Hematopoietic multipotent progenitor cell treated with erythropoietin and hydrocortisone succinate and interleukin-3 and kit ligand, for 17 days (in vitro differentiated cells): ENCODE data around the gene SLITRK2.

ENCODE experiments used
- DNase-seq: peaks from one replicate; pipeline ENCODE4 v3.0.0-alpha.2; 2015; ENCODE audit warnings: low spot score

The SLITRK2 gene, protein sequence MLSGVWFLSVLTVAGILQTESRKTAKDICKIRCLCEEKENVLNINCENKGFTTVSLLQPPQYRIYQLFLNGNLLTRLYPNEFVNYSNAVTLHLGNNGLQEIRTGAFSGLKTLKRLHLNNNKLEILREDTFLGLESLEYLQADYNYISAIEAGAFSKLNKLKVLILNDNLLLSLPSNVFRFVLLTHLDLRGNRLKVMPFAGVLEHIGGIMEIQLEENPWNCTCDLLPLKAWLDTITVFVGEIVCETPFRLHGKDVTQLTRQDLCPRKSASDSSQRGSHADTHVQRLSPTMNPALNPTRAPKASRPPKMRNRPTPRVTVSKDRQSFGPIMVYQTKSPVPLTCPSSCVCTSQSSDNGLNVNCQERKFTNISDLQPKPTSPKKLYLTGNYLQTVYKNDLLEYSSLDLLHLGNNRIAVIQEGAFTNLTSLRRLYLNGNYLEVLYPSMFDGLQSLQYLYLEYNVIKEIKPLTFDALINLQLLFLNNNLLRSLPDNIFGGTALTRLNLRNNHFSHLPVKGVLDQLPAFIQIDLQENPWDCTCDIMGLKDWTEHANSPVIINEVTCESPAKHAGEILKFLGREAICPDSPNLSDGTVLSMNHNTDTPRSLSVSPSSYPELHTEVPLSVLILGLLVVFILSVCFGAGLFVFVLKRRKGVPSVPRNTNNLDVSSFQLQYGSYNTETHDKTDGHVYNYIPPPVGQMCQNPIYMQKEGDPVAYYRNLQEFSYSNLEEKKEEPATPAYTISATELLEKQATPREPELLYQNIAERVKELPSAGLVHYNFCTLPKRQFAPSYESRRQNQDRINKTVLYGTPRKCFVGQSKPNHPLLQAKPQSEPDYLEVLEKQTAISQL

DNA sequence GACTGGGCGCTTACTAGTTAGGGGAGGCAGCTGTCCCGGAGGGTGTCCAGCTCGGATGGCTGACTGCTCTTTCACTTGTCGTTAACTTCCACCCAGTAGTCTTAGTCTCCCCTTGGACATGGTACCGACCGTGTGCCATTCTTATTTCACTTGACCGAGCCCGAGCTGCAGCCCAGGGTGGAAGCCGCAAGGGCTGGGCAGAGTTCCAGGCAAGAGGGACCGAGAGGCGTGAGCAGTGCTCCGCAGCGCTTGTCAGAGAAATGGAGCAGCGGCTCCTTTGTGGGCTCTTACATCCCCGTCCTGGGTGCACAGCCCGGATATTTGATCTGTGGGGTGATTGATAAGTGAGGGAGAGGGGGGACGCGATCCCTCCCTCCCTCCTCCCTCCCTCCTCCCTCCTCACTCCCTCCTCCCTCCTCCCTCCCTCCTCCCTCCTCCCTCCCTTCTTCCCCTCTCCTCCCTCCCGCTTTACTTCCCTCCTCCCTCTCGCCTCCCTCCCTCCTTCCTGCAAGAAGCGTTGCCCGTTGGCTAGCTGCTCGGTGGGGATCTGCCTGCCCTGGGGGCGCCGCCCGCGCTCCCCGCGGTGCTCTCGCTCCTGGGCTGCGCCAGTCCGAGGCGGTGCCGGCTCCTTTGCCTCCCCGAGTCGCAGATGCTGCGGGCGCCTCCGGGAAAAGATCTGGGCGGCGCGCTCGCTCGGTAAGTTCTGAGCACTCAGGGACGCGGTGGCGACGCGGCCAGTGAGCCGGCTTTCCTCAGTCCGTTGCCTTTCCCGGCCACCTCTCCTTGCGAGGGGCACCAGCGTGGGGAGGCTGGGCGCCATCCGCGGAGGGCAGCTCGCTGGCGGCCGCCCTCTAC is at the start of gene SLITRK2:
Gene SLITRK2 (plus strand): TSS at position 499 of the 855 bp plus-strand sequence. CDS start 4,597 bp downstream, outside the sequence.
- no peak for DNase-seq

DNA sequence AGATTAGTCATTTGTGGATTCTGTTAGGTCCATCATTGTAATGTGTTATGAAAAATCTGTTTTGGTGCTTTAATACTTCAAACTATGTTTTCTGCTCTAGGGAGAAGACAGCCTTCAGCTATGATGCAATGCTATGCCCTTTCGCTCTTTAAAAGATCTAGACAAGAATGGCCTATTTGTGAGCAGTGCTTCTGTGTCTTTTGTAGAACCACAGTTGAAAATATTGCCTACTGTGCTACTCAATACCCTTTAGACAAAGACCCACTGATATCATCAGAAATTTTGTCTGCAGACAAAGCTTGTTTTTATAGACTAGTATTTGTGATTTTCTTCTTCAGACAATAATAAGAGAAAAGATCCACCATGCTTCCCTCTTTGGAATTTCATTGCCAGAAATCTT is 44.6 kb upstream of the SLITRK2 start:
- DNase-seq = no peak

DNA sequence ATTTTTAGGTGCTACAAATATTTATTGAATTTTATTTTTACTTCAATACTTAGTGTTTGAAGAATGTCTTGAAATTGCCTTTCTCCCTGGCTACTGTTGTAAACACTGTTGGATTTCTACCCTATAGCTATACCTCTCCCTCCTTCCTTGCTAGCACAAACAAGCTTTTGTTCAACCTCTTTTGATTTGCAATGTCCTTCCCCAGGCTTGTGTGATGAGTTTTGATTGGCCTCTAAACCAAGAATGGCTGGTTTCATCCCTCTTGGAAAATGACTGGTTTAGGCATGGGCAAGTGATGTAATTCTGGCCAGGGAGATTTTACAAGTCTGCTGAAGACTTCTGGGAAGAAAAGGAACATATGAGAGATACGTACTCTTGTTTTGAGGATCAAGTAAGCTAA is 25.3 kb upstream of the SLITRK2 start:
- no peak for DNase-seq

DNA sequence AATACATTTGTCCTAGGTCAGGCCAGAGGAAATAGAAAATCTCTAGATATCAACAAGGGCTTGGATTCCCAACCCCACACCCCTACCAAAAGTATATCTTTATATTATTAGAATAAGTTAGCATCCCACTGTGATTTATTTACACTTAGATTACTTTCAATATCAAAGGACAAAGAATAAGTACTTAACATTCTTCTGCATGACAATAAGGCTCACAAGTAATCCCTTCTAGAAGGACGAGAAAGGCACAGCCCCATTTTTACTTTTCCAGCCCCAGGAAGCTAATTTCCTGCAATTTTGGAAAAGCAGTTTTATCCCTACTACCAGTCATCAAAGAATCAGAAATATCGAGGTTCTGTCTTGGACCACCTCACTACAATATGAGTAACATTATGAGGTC is 14.1 kb upstream of the SLITRK2 start:
- DNase-seq = no peak

DNA sequence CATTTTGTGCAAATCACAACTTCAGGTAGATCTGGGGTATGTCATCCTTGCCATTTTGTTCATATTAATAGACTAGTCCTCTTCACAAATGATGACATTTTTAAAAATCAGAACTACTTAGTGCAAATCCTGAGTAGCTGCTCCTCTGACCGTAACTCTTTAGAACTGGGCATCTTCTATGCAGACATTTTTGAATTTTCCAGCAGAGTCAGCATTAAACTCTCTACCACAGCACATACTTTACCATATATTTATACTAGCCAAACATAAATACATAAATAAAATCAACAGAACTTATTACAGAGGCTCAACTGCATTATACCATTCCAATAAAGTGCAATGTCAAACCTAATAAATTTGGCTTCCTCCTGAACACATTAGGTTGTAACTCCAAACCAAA is 4.5 kb upstream of the SLITRK2 start:
- no peak for DNase-seq

DNA sequence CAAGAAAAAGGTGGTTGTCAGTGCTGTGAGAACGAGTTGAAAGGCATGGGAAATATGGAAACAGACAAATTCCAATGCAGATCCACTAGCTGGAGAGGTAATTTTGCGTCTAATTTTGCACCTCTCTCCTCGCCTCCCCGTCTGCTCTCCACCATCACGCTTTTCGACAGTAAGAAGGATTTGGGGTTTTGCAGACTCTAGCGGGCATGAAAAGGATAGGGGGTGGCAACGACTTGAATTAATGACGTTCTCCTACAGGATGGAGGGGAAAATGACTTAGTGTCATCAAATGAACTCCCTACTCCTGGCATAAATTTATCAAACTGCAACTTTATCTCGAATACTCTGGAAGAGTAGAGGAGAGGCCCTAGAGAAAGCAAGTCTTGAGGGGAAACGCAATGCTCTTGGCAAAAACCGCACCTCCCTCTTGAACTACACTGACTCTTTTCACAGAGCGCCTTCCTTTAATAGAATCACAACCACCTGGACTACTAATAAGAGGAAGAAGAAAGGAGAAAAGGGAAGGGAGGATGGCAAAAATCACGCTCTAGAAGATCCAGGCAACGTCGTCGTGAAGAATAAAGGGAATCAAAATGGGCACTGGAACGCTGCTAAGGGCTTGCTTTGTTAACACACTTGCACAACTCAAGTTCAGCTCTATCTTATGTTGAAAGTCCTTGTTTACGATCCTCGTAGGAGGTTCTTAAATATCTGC is 871 bp upstream of the SLITRK2 start:
- DNase-seq = no peak

DNA sequence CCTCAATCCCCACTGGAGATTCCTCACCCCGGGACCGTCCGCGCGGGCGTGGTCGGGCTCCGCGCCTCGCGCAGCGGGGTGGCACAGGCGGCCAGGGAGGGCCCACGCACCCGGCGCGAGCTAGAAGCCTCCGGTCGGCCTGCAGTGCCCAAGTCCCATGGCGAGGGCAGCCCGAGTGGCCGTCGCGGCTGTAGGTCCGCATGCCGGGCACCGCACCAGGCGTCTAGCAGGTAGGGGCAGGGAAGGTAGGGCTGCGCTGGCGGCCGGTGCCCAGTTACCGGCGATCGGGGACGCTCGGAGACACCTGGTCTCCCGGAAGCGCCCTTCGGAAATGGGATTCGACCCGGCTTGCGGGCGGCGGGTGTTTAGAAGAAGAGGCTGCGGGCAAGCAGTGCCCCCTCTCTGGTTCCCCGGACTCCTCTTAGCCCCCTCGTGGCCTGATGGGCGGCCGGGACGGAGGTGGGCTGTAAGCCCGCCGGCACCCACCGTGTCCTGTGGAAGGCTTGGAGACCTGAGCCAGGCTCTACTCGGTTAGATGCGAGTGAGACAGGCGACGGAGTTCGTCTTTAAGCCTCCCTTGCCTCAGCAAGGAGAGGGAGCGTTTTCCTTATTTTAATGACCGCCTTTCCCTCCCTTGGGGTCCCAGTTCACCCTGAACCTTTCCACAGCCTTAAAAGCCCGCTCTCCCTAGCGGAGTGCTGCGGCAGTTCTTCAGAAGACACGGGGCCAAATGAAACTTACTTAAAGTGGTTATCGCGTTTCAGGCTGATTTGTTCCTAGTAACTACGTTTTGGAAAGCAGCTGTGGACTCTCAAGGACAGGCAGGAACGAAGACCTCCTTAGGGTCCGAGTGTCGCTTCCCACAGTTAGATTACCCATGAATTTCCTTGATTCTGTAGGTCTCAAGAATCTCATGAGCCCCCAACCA is 821 bp downstream of the SLITRK2 start:
- DNase-seq = no peak

DNA sequence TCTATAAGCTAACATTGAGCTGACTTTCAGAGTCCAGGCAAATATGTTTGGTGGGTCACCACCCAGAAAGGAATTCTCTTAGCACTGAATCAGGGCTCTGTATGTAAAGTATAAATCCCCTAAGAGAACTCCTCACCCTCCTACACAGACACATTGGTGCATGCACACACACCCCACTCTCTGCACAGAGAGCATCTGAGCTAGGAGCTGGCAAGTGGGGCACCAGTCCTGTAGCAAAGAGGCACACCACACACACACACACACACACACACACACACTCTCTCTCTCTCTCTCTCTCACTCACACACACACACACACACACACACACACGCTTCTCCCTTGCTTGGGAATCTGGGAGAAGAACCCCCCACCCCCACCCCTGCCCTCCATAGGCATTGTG is 3.2 kb downstream of the SLITRK2 start:
- no peak for DNase-seq

DNA sequence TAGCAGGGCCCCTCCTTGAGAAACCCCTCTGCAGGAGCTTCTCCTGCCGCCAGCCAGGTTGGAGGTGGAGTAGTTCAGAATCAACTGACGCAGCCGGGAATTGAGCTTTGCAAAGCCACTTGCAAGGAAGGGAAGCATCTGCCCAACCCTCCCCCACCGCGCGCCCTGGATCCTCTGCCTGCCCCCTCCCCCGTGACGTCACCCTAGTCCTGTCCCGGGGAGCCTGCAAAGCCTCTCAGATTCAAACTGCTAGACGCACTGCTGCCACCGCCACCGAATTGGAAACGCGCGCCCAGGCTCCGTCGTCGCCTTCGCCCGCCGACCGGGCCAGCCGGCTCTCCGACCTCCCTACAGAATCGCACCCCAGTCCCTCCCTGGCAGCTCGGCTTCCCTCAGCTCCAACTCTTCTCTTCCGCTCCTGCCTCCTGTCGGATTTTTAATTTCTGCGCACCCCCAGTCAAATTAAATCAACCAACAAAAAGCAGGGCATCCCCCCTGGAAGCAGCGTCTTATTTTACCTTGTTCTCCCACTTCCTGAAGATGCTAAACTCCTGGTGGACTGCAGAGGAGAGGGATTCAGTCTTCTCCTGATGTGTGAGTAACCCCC is 3.8 kb downstream of the SLITRK2 start:
- no peak for DNase-seq

DNA sequence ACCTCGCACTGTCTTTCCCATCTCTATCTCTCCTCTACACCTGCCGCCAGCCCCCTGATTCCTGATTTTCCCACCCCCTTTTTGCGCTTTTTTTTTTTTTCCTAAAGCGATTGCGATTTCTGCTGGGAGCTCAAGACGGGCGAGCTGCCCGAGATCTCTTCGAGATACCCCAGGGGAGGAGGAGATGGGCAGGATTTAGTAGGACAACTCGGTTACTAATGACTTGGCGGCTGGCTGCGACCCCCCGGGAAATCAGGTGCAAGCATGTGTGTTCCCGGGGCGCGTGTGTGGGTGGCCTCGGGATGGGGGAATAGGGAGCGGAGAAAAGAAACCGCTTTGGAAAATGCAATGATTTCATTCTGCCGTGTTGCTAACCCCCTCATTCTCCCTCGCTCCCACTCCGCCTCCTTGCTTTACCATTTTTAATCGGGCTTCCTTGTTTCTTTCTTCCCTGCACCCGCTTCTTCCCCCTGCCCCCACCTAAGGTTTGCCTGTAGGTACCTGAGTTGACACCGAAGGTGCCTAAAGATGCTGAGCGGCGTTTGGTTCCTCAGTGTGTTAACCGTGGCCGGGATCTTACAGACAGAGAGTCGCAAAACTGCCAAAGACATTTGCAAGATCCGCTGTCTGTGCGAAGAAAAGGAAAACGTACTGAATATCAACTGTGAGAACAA is 4.4 kb downstream of the SLITRK2 start:
- DNase-seq = no peak

DNA sequence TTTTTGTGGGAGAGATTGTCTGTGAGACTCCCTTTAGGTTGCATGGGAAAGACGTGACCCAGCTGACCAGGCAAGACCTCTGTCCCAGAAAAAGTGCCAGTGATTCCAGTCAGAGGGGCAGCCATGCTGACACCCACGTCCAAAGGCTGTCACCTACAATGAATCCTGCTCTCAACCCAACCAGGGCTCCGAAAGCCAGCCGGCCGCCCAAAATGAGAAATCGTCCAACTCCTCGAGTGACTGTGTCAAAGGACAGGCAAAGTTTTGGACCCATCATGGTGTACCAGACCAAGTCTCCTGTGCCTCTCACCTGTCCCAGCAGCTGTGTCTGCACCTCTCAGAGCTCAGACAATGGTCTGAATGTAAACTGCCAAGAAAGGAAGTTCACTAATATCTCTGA is 5.5 kb downstream of the SLITRK2 start:
- no peak for DNase-seq

DNA sequence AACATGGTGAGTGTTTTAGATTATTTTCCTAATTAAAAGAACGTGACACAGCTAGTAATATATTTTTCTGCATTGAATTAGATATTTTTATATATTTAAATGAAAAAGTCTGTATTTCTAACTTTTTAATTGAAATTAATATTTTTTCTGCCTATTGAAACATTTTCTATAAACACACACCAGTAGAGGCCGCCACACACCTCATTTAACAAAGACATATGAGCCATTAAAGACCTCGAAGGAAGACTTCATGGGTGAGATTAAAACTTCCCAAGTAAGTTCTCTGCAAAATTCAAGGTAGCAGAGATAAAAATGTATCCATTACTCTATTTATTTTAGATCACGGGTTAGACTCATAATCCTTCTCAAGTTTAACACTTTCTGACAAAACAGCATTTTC is 8.3 kb downstream of the SLITRK2 start:
- no peak for DNase-seq

DNA sequence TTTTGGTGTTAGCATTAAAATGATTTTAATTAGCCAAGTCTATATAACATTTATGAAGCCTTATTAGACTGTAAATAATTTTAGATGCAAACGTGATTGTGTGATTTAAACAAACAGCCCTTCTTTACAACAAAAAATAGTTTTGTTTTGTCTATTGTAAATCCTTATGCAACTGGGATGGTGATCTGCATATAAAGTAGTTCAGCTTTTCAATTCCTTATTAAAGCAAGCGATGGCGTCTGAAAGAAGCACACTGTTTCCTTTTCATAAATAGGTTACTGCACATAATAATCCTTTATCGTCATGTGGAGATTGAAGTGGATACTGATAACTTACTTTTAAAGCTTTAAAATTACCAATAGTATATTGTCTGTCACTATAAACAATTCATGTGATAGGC is 8.8 kb downstream of the SLITRK2 start:
- no peak for DNase-seq

DNA sequence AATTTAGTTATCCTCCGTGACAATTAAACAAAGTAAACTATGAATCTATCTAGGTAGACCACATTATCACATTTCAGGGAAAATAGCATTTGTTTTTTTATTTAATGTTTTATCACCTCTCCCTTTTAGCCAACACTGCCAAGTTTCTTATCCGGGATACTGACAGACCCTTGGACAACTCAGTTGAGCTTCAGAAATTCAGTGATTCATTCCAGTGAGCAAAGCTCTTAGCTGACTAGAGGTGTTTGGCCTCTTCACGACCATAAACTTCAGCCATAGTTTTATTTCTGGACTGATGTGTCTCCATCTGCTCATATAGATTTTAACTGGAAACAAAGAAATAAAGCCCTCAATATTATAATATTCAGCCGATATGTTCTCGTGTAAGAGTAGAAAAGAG is 15.2 kb downstream of the SLITRK2 start:
- DNase-seq = no peak

DNA sequence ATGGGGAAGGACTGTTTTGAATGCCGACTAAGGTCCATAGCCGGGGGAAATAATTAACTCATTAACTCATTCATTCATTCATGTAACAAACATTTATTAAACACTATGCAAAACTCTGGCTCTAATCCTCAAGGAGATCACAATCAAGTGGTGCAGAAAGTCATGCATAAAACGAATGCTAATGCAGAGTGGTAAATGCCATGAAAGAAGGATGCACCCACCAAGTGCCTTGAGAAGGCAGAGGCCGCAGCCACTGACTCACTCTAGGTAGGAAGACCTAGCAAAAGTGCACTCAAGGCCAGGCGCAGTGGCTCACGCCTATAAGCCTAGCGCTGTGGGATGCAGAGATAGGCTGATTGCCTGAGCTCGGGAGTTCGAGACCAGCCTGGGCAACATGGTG is 22.9 kb downstream of the SLITRK2 start:
- no peak for DNase-seq

DNA sequence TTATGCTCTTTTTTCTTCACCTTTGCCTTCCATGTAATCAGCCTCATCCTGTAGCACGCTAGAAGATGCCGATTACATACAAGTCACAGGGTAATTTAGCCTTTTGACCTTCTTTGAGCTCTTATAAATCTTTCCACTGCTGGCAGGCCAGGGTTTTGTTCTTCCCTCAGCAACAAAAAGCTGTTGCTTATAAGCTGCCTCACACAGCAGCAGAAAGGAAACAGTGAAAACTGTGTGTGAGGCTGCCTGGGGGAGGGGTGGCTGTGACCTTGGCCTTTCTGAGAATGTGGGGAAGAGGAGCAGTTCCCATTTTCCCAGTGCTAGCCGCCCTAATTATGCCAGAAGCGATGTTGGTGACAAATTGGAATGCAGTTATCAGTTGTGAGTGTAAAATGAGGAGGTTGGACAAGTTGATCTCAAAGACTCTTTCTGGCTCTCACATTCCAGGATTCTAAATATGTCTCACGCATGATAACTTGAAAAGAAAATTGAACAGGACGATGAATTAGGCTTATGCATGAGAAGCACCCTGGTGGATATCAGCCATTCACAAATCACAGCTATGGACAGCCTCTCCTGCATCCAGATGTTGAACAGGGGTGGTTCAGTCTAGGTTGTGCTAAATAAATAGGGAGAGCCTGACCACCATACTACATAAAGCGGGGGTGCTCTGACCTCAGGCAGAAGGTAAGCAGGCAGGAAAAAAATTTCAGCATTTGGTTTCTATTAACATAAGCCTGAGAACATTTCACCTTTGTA is 25.7 kb downstream of the SLITRK2 start:
- DNase-seq = no peak

DNA sequence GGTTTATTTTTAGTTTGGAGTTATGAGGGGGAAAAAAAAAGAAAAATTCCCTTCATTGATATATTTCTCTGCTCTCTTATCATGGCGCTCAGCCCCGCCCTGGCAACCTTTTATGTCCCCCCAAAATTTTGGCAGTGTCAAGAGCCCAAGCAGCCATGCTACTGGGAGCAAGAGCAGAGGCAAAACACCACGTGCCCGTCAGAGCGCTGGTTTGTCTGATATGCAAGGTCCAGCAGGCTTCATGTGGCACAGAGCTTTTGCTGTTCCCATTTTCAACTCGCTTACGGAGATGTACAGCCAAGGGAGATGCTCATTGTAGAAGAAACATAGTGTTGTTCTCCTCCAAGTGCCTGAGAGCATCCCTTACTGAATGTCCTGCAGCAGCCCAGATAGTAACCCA is 27.3 kb downstream of the SLITRK2 start:
- DNase-seq = no peak

DNA sequence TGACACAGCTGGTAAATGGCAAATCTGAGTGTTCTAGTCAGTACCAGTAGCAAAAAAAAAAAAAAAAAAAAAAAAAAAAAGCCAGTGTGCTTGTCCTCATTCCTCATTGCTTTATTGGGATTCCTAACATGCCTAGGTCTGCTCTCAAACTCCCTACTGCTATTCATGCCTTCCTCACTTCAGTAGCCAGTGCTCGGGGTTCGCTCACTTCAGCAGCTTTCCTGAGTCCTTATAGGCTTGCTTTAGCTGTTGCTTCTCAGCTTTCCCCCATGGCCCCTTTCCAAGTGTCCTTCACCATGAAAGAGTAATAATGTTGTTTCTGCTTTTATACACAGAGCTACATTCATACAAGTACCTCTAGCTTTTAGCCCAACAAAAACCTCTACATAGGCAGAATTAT is 30.8 kb downstream of the SLITRK2 start:
- no peak for DNase-seq

DNA sequence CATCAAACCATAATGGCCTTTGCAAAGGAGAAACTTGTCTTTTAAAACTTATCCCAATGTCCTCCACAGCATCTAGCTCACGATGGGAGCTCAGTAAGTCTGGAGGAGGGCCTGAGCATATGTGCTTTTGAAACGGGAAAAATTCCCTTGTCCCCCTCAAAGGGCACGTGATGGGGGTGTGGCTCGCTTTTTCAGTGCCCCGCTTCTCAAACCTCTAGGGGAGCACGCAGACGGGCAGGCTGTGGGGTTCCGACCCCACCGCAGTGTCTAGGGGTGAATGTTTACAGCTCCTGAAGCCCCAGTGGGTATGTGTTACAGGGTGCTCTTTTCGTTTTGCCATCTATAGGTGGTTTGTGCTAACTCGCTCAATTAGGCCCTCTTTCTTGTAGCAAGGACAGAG is 31.2 kb downstream of the SLITRK2 start:
- no peak for DNase-seq
